NCI-H1930 (cell line): Measurements from ENCODE around the gene GTF2A1.
"Not testable (repeated sequence)": the region's sequence is repeated elsewhere in the genome, so short reads cannot be mapped to it uniquely, and the experiment has no call there.

Experiments used
- DNase-seq, 2 experiments: peaks; one replicate each; lab custom pipeline; 2025; lab: John Stamatoyannopoulos, UW

GTF2A1 gene

GRCh38 chr14:81220830-81221578 lies at the start of gene GTF2A1:
Gene GTF2A1 (minus strand): TSS chr14:81220959. CDS start chr14:81220518, 441 bp downstream.
- DNase-seq, result peak; percentile 90 to 95

- DNase-seq, result no peak
Measured at GRCh38 chr14:81269979-81270375, 49.2 kb upstream of the GTF2A1 start.

DNA sequence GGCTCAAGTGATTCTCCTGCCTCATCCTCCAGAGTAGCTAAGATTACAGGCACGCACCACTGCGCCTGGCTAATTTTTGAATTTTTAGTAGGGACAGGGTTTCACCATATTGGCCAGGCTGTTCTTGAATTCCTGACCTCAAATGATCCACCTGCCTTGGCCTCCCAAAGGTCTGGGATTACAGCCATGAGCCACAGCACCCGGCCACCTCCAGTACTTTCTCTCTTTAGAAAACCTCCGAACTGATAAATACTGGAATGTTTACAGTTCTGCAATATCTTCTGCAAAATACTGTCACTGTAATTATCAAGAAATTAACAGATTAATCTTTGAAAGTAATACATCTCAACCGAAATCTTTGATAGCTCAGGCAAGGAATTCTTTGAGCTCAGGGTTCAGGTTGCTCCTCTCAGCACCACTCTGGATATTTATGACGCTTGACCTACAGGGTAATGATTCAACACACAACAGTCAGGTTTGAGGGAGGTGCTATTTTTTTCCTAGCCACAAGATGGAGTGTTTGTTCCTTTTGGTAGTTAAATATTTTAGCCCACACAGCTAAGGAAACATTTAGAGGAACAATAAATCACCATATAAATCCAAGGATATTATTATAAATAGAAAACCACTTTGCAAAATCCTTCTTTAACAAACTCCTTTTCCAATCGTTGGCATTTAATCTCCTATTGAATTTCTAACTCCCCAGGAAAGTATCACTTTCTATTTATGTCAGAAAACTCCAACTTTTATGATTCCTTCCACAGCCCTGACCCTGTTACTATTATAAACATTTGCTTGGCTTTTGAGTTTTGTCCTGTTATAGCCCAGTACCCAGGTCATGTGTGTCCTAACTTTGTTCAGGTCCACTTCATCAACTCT lies 48.6 kb upstream of the GTF2A1 start:
- peak; percentile 38 to 61 for DNase-seq

DNA sequence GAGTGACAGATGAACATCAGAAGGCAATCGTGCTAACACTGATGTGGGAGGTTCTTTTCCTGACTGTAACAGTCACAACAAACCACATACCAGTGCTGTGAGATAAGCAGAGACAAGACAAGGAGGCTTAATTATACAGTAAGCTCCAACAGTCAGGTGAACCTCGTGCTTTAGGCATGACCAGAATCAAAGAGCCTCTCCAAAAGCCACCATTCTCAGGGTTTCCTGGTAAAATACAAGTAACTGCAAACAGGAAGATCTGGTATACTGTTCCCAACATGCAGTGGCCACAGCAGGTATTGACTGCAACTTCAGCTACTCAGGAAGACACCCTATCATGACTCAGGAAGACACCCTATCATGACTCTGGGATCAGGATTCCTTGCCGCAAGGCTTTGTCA lies 47.3 kb upstream of the GTF2A1 start:
- DNase-seq, result no peak

DNA sequence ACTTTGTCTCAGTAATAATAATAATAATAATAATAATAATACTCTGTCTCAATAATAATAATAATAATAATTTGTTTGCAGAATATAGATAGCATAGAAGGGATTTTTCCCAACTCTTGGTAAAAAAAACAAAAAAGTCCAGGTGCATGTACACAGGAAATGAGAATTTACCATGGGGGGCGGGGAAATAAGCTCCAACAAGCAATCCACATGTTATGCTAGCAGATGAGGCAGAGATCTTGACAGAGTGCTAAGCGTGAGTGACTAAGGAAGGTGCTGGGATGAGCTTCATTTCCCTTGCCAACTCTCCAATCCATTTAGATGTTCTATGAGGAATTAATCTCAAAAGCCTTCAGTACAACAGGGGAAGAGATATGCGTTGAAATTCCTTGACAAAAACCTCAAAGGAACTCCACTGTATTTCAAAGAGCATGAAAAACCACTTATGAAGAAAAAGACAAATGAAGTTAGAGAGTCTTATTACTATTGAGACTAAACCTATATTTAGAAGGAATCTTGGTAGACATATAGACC lies 44.9 kb upstream of the GTF2A1 start:
- DNase-seq, result no peak

DNA sequence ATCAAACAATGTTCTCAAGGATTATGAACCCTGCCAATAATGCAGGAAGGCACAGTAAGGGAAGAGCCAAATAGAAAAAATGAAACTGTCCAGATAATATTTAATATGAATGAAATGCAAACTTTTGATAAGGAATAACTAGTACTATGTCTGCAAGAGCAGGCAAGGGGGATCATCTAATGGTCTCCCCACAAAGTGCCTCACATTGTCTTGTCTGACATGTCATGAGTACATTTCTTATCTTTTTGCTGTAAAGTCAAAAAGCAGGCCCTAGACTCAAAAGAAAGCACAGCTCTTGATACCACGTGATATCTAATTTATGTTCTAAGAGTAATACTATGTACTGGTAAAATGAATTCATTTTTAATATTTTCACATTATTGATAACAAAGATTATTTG lies 43.9 kb upstream of the GTF2A1 start:
- no peak for DNase-seq

DNA sequence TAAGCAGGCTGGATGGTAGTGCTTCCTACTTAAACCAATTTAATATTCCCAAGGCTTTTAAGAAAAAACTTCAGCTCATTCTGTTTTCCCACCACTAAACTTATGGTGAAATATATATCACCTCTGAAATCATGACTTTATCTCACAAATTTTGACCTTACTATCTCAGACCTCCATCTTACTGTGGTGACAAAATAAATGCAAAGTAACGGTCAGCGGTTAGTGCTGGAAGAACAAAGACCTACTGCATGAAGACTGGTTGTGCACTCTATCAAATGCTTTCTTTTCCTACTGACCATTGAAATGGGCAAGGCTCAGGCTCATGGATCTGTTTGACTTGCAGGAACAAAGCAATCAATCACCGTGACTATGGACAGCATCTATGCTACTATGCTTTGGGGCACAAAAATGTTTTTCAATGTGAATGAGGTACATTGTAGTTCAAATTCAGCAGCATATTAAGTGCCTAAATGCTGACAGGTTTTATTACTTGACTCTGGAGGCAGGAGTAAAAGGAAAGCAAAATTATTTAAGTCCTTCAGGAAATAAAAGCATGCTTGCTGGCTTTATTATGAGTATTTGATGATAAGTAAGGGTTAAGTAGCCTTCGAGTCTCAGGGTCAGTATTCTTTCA lies 43.1 kb upstream of the GTF2A1 start:
- no peak for DNase-seq

DNA sequence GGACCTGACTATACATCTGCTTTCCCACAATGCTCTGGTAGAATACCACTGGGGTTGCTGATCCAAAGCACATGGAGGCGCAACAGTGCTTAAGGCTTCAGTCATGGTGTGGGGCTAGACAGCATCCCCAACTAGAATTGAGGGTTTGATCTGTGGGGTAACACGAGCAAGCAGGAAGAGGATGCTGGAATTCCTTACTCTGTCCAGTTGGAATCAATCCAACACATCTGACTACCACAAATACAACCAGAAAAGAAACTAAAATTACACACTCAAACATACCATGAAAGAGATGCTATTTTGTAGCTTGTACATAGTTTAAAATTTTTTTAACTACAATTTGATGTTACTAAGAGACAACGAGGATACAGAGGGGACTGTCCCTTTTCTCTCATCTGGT lies 40.4 kb upstream of the GTF2A1 start:
- DNase-seq, result no peak

DNA sequence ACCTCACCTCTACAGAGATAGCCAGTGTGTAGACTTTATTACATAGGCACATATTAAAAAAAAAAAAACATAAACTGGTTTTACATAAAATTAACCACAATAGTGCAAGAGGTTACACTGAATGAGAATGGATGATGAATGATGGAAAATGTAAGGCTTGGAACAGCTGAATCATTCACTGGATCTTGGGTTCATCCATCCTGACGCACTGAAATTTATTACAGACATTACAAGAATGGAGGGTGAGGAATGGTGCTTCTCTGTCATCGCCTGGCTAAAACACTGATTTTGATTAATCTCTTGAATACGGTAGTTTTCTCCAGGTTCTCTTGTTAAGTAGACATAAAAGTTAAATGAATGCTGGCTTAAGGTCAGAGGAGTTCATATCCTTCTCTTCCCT lies 40.0 kb upstream of the GTF2A1 start:
- no peak for DNase-seq

GRCh38 chr14:81256289-81256960 lies 35.7 kb upstream of the GTF2A1 start:
- DNase-seq, result no peak

GRCh38 chr14:81252278-81252677 lies 31.5 kb upstream of the GTF2A1 start:
- no peak for DNase-seq

- DNase-seq, result no peak
Measured at GRCh38 chr14:81247271-81247766, 26.6 kb upstream of the GTF2A1 start.

- DNase-seq, result no peak
Measured at GRCh38 chr14:81246461-81247270, 25.9 kb upstream of the GTF2A1 start.

GRCh38 chr14:81245771-81246170 lies 25.0 kb upstream of the GTF2A1 start:
- no peak for DNase-seq

DNA sequence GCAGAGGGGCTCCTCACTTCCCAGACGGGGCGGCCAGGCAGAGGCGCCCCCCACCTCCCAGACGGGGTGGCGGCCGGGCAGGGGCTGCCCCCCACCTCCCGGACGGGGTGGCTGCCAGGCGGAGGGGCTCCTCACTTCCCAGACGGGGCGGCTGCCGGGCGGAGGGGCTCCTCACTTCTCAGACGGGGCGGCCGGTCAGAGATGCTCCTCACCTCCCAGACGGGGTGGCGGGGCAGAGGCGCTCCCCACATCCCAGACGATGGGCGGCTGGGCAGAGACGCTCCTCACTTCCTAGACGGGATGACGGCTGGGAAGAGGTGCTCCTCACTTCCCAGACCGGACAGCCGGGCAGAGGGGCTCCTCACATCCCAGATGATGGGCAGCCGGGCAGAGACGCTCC lies 23.7 kb upstream of the GTF2A1 start:
- not testable (repeated sequence) for DNase-seq

DNA sequence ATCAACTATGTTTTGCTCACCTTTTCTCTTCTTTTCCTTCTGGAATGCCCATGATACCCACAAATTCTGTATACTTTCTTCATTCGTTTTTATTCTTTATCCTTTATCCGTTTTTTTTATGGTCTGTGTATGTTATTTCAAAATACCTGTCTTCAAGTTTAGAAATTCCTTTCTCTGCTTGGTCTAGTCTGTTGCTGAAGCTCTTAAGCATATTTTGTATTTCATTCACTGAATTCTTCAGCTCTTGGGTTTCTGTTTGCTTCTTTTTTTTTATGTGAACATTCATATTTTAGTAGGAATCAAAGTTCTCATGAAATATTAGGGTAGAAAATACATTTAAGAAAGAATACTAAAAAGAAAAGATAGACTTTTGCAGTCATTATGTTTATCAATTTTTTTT lies 22.7 kb upstream of the GTF2A1 start:
- no peak for DNase-seq

GRCh38 chr14:81236849-81237248 lies 16.1 kb upstream of the GTF2A1 start:
- DNase-seq, result not testable (repeated sequence)

GRCh38 chr14:81236138-81236537 lies 15.4 kb upstream of the GTF2A1 start:
- no peak for DNase-seq

GRCh38 chr14:81235096-81235495 lies 14.3 kb upstream of the GTF2A1 start:
- DNase-seq, result no peak

- no peak for DNase-seq
Measured at GRCh38 chr14:81234278-81234677, 13.5 kb upstream of the GTF2A1 start.

DNA sequence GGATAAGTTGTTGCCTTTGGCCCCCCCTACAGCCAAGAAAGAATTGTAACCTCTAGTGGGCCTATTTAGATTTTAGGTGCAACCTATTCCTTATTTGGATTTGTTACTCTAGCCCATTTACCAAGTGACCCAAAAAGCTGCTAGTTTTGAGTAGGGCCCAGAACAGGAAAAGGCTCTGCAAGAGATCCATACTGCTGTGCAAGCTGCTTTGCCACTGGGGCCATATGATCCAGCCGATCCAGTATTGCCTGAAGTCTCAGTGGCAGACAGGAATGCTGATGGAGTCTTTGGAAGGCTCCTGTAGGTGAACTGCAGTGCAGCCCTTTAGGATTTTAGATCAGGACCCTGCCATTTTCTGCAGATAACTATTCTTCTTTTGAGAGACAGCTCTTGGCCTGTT lies 12.9 kb upstream of the GTF2A1 start:
- DNase-seq, result no peak
